H1 (cell line): ENCODE measurements around the gene F2.

Experiments
- CTCF ChIP-seq, 3 experiments: IDR thresholded peaks; 1 replicate in 2 of 3; 2 replicates in 1 of 3; pipeline versions ENCODE4 v1.5.1 to v1.6.1; 2011; ENCODE audit warnings: low read length in 3 of 3, mild to moderate bottlenecking in 3 of 3, inconsistent platforms in 2 of 3, low read depth in 1 of 3, moderate library complexity in 1 of 3; ENCODE audit not compliant: insufficient read depth in 1 of 3; ENCODE audit errors: control extremely low read depth in 1 of 3
- E2F6 ChIP-seq: IDR thresholded peaks from 2 replicates; pipeline ENCODE4 v1.6.1; 2012; ENCODE audit warnings: inconsistent platforms
- EZH2 ChIP-seq: fragments of 200-600 bp; sonication (generic); IDR thresholded peaks from 2 replicates; pipeline ENCODE4 v1.7.1; 2012; ENCODE audit warnings: low read depth, mild to moderate bottlenecking, moderate library complexity, low read length, inconsistent platforms; ENCODE audit not compliant: severe bottlenecking
- POLR2AphosphoS5 ChIP-seq: IDR thresholded peaks from 2 replicates; pipeline ENCODE4 v1.6.1; 2011; ENCODE audit warnings: low read depth, low read length
- SIN3A ChIP-seq, 2 experiments: IDR thresholded peaks in 1 of 2; conservative IDR thresholded peaks in 1 of 2; 2 replicates each; pipeline ENCODE4 v1.6.1; 2011 to 2012; ENCODE audit warnings: low read length in 2 of 2, improper control_type of control experiment in 1 of 2, low read depth in 1 of 2, mild to moderate bottlenecking in 1 of 2

GRCh38 chr11:46755962-46756361 lies 36.9 kb downstream of the F2 start:
- TF ChIP-seq CTCF (IDR thresholded peaks at IDR 0.05; ENCODE audit: control extremely low read depth in 1 of 3, insufficient read depth in 1 of 3, low read depth in 1 of 3, low read length in 3 of 3) (no peak), E2F6 (no peak), EZH2 (no peak), SIN3A (conservative IDR thresholded peaks at IDR 0.05 in 1 of 2, IDR thresholded peaks at IDR 0.05 in 1 of 2; ENCODE audit: low read depth in 1 of 2, low read length in 2 of 2) (no peak), POLR2AphosphoS5 (no peak)
